HG03097 (cell line): ENCODE data around the gene PXK.
"Not testable (repeated sequence)": the region's sequence is repeated elsewhere in the genome, so short reads cannot be mapped to it uniquely, and the experiment has no call there.

Source experiments
- ATAC-seq: cut with Tn5 transposase; IDR thresholded peaks from one replicate; pipeline ENCODE4 v1.9.1; 2021; ENCODE audit not compliant: unreplicated experiment, low FRiP score

The PXK gene

DNA sequence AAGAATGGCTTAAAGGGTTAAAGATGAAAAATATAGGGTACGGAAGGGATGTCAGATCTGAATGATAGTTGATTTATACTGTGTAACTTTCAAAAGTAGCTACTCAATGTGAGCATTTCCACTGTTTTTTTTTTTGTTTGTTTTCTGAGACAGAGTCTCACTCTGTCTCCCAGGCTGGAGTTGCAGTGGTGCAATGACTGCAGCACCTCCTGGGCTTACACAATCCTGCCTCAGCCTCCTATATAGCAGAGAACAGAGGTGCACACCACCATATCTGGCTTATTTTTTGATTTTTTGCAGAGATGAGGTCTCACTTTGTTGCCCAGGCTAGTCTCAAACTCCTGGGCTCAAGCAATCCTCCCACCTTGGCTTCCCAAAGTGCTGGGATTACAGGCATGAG lies 9.9 kb upstream of the PXK start:
- no peak for ATAC-seq

GRCh38 chr3:58323529-58324390 lies 8.9 kb upstream of the PXK start:
- ATAC-seq: no peak

DNA sequence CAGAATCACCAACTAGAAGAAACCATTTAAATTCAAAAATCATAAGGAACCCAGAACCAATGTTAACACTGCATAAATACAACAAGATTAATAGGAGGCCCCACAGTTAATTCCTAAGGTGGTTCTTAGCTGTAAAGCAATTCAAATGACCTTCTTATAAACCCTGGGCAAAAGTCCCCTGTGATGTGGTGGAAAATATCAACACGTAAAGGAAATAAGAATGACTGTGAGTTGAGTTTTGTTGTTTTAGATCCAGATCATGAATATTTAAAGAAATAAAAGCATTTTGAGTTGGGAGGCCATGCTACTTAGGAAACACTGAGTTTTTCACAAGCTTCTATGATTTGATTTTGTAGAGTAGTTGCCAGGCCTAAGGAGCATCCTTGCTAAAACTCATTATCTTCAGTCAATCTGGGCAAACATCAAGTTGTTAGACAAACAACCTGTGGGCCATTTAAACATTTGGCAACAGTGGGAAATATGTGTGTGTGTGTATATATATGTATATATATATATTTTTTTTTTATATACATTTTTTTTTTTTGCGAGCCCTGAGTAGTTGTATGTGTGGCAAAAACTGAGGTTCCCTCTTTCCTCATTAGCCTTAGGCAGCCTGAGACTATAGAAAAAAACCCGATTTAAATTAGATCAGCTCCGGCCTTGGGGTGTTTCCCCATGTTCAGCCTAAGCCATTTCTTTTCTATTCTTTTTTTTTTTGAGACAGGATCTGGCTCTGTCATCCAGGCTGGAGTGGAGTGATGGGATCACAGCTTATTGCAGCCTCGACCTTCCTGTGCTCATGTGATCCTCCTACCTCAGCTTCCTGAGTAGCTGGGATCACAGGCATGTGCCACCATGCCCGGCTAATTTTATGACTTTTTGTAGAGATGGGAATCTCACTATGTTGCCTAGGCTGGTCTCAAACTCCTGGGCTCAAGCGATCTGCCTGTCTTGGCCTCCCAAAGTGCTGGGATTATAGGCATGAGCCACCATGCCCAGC lies 8.0 kb upstream of the PXK start:
- no peak for ATAC-seq

DNA sequence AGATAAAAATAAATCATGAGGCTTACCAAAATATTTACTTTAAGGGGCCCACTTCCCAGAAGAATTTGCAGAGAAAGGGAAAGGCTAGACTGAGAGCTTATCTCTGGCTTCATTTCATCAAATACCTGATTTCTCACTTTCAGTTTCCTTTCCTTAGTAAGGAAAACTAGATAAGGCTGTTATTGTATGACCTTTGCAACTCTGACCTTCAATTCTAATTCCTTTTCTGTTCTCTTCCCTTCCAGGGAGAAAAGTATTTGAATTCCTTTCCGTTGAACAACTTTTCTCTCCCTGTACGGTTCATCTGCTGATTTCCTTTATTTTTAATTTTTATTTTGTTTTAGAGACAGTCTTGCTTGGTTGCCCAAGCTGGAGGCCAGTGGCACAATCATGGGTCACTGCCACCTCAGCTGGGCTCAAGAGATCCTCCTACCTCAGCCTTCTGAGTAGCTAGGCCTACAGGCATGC lies 7.1 kb upstream of the PXK start:
- no peak for ATAC-seq

- no peak for ATAC-seq
These were observed 6.3 kb upstream of the PXK start for GRCh38 chr3:58326267-58326900.

DNA sequence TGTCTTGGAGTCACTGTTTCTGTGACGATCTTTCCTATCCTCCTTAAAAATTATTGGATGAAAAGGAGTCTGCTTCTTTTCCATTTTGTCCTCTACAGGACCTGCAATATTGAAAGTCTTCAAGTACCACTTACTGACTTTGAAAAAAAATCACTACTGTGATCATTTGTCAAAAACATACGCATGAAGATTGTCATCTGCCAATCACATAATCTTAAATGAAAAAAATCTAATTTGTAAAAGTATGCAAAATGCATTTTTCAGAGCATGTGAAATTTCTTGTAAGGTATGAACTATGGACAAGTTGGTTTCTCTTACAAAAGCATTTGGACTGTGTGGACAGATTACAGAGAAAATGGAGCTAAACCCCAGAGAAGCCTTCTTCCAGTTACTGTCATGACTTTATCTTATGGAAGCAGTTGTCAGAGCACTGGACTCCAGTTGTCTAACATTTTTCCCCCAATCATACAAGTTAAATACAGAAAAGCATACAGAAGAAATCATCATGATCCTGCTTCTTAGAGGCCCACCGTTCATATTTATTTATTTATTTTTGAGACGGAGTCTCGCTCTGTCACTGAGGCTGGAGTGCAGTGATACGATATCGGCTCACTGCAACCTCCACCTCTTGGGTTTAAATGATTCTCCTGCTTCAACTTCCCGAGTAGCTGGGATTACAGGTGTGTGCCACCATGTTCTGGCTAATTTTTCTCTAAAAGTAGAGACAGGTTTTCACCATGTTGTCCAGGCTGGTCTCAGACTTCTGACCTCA lies 3.4 kb upstream of the PXK start:
- ATAC-seq: no peak

DNA sequence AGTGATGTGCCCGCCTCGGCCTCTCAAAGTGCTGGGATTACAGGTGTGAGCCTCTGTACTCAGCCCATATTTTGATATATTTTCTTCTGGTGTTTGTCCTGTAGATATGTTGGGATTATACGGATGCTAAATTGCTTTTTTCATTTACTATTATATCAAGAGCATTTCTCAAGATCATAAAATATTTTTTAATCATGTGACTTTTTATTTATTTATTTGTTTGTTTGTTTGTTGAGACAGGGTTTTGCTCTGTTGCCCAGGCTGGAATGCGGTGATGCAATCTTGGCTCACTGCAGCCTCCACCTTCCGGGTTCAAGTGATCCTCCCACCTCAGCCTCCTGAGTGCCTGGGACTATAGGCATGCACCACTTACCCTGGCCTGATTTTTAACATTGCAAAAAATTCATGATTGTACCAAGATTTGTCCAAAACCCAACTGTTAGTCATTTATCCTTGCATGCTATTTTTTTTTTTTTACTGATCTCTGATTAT lies 2.7 kb upstream of the PXK start:
- no peak for ATAC-seq

GRCh38 chr3:58331593-58332152 lies 1.0 kb upstream of the PXK start:
- ATAC-seq: no peak

DNA sequence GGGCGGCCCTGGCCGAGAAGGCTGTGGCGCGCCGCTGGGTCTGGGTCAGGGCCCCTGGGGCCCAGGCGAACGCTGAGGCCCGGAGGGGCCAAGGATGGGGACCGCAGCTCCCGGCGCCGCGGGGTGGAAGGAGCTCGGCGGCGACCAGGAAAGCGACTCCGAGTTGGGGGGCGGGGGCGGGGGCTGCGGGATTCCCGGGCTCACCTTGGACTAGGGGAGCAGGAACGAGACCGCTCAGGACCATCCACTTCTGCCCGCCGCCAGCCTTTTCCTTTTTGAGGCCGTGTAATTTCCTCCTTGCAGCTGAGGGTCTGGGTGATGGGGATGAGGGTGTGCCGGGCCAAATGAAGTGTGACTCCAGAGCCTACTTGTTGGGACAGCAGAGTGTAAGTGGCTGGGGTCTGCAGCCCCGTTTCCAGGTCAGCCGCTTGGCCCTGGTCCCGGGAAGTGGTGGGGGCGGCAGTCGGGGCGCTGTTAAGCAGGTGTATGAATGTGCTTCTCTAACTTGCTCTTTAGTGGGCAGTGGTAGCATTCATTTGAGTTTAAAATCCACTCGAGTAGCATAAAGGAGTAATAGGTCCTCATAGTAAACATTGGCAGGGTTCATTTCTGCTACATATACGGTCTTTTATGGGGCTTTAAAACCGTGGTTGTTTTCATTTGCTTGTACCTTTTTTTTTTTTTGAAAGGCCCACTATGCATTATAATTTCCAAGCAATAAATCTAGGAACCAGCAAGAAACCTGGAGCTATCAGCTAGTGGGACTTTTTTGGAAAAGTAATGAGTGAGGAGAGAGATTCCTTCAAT lies 717 bp downstream of the PXK start:
- no peak for ATAC-seq

DNA sequence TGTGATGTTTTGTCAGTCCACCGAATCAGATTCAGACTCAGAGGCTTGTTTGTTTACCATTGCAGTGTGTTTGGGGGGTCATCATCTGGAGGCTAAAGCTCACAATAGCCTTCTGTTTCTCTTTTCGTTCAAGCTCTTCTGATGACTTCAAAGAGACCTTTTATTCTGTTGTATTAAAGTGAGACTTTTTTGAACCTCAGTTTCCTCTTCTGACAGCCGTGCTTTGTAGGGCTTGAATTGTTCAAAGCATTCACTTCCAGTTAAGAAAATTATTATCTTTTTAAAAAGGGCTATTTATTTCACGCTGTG lies 1.3 kb downstream of the PXK start:
- no peak for ATAC-seq

- ATAC-seq: no peak
These were observed 1.8 kb downstream of the PXK start for GRCh38 chr3:58334506-58334884.

DNA sequence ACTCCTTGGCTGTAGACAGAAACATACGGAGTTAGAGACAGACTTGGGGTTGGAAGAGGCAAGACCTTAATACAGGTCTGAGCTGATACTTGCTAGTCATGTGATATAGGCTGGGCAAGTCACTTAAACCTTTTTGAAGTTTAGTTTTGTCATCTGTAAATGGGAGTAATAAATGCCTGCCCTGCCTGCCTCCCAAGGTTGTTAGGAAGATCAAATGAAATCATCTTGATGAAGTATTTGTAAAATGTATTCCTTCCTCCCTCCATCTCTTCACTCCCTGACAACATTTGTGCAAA lies 2.9 kb downstream of the PXK start:
- no peak for ATAC-seq

DNA sequence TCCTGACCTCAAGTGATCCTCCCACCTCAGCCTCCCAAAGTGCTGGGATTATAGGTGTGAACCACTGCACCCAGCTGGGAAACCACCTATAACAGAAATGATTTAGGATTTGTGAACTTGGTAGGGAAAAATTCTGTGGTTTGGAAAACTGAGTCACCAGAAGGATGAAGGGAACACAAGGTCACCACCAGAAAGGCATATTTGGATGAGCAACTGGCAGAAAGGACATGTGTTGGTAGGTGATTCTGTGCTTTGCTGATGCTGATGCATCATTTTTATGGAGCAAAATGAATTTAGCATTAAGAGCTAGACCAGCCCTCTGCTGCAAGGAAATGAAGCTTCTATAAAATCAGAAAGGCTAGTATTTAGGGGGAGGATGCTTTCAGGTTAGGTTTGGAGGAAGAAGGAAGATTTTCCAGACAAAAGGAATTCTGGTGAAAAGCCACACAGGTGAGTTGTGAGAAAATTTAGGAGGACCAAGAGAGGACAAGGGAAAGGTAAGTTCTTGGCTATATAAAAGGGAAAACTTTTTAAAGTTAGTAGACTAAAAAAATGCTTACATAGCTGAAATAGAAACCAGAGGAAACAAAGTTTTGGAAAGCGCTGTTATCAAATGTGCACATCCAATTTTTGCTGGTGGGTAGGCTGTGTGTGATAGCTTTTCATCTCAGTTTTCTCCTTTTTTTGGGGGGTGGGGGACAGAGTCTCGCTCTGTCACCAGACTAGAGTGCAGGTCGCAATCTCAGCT lies 3.6 kb downstream of the PXK start:
- ATAC-seq: no peak

DNA sequence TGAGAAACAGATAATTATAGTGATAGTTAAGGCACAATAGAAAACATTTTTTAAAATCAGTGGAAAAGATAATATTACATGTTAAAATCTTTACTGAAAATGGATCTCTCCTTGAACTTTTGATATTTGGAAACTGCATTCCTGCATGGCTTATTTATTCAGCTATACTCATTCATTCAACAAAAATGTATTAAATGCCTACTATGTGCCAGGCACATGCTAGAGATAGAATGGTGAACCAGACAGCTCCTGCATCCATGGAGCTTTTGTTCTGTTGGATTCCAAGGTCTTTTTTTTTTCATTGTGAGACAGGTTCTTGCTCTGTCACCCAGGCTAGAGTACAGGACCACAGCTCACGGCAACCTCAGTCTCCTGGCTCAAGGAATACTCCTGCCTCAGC lies 4.5 kb downstream of the PXK start:
- no peak for ATAC-seq

DNA sequence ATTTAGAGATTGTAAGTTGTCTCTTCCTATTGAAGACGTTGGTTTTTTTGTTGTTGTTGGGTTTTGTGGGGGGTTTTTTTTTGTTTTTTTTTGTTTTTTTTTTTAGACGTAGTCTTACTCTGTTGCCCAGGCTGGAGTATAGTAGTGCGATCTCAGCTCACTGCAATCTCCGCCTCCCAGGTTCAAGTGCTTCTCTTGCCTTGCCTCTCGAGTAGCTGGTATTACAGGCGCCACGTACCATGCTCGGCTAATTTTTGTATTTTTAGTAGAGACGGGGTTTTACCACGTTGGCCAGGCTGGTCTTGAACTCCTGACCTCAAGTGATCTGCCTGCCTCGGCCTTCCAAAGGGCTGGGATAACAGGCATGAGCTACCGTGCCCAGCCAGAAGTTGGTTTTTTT lies 6.5 kb downstream of the PXK start:
- ATAC-seq: not testable (repeated sequence)

DNA sequence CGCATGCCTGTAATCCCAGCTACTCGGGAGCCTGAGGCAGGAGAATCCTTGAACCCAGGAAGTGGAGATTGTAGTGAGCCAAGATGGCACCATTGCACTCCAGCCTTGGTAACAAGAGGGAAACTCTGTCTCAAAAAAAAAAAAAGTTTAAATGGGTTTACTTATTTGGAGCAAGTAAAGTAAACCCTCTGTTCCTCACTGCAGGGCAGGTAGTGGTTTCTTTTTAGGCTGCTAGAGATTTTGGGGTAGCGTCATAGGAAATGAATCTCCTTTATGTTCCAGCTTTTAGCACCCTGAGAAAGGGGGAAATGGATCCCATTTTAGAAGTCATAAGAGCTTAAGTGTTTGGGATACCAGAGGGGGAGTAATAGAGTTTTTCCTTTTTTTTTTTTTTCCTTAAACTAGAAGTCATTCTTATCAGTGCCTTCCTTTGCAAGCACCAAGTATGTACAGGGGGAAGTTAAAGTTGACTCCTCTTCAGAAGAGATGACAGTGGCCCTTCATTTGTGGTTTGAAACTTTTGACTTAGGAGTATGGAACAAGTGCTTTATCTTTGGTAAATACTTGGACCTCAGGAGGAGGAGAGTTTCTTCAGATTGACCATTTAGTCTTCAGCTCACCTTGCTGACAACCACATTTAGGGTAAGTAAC lies 8.0 kb downstream of the PXK start:
- ATAC-seq: no peak

GRCh38 chr3:58341376-58341775 lies 8.7 kb downstream of the PXK start:
- no peak for ATAC-seq

- no peak for ATAC-seq
These were observed 10.0 kb downstream of the PXK start for GRCh38 chr3:58342676-58343075.
